HG02973 (cell line): Measurements from ENCODE around the gene ZBP1.

Source experiments
- ATAC-seq: cut with Tn5 transposase; IDR thresholded peaks from one replicate; pipeline ENCODE4 v1.9.1; 2021; ENCODE audit warnings: moderate library complexity; ENCODE audit not compliant: unreplicated experiment

Gene ZBP1

GRCh38 chr20:57588596-57588995 lies 31.6 kb downstream of the ZBP1 start:
- ATAC-seq: no peak

- no peak for ATAC-seq
Observed at GRCh38 chr20:57587989-57588377, 32.2 kb downstream of the ZBP1 start.

- no peak for ATAC-seq
Observed at GRCh38 chr20:57587278-57587988, 32.8 kb downstream of the ZBP1 start.

GRCh38 chr20:57586943-57587277 lies 33.3 kb downstream of the ZBP1 start:
- ATAC-seq: no peak

GRCh38 chr20:57586370-57586793 lies 33.8 kb downstream of the ZBP1 start:
- ATAC-seq: no peak

- ATAC-seq: no peak
Observed at GRCh38 chr20:57585466-57586213, 34.6 kb downstream of the ZBP1 start.

- ATAC-seq: no peak
Observed at GRCh38 chr20:57584768-57585461, 35.3 kb downstream of the ZBP1 start.

GRCh38 chr20:57583289-57584257 lies 36.7 kb downstream of the ZBP1 start:
- no peak for ATAC-seq

GRCh38 chr20:57582432-57583288 lies 37.6 kb downstream of the ZBP1 start:
- no peak for ATAC-seq

GRCh38 chr20:57582029-57582378 lies 38.2 kb downstream of the ZBP1 start:
- ATAC-seq: no peak

- no peak for ATAC-seq
Observed at GRCh38 chr20:57581202-57582028, 38.8 kb downstream of the ZBP1 start.

GRCh38 chr20:57580478-57581201 lies 39.6 kb downstream of the ZBP1 start:
- no peak for ATAC-seq

GRCh38 chr20:57579898-57580447 lies 40.3 kb downstream of the ZBP1 start:
- ATAC-seq: no peak

- ATAC-seq: no peak
Observed at GRCh38 chr20:57579331-57579897, 40.8 kb downstream of the ZBP1 start.

- no peak for ATAC-seq
Observed at GRCh38 chr20:57578476-57579165, 41.6 kb downstream of the ZBP1 start.

- no peak for ATAC-seq
Observed at GRCh38 chr20:57577679-57578475, 42.3 kb downstream of the ZBP1 start.
